ENCODE measurements around the gene YPEL3. TPM values are rescaled to one million over a fixed set of nuclear protein-coding genes. Genes with fewer than 3 reads are reported as not detected.

Gene YPEL3
- total RNA-seq, 2 donors from 2014 or later = 42.0 to 57.2 TPM

DNA sequence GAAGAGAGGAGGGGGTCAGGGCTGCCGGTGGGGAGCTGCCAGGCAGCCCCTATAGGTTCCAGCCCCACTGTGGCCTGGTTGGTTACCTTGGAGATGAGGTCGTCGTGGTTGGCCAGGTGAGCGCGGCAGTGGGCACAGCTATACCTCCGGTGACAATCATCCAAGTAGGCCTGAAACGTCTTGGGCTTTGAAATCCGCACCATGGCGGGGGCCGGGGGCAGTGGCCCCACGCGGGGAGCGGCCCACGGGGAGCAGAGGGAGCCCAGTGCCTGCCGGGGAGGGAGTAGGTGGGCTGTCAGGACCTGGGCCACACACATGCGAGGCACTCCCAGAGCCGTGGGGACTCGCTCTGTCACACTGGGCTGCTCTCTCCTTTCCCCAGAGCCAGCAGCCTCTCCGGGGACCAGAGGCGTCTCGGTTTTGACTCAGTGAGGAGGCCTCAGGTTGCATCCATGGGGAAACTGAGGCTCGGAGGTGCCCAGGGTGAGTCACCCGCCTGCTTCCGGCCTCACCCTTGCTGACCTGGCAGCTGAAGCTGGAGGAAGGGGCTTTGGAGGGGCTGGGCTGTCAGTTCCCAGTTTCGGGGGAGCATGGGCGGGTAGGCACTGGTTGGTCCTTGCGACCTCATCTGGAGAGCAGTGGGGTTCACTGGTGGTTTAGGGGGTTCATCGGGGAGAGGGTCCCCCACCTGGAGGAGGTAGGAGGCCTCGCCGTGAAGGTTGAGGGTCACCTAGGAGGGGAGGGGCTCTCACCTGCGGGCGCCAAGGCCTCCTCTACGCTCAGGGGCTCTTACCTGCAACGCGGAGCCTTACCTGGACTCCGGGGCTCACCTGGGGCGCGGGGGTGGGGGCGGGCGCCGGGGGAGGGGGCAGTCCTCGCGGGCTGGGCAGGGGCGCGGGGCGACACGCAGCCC, 591 bp downstream of the YPEL3 start:
- WGBS, 2 experiments (ENCODE audit: insufficient coverage in 1 of 2, insufficient read length in 1 of 2) = 55 to 82% methylated on average over 24 to 47 of the region's 47 CpGs
- DNase-seq = peak; percentile 72
- Mint-ChIP-seq H3K4me1 (peaks cover 19% of the 10 kb centered on the region), H3K9me3 (peaks cover 29% of the 10 kb centered on the region), H3K4me3 (peak overlapping the region; percentile 68), H3K36me3 (ENCODE audit: low read depth) (peaks cover 26% of the 10 kb centered on the region), H3K27ac (peak overlapping the region; percentile 92), H3K27me3 (ENCODE audit: insufficient read depth) (peaks cover under 1% of the 10 kb centered on the region)
- H3K36me3 ChIP-seq (ENCODE audit: control insufficient read depth, insufficient read depth, low read length) = no peaks in the 10 kb centered on the region
- no peak overlapping the region for H3K27ac ChIP-seq (ENCODE audit: low read depth, low read length)
- TF ChIP-seq, protein P1, sequence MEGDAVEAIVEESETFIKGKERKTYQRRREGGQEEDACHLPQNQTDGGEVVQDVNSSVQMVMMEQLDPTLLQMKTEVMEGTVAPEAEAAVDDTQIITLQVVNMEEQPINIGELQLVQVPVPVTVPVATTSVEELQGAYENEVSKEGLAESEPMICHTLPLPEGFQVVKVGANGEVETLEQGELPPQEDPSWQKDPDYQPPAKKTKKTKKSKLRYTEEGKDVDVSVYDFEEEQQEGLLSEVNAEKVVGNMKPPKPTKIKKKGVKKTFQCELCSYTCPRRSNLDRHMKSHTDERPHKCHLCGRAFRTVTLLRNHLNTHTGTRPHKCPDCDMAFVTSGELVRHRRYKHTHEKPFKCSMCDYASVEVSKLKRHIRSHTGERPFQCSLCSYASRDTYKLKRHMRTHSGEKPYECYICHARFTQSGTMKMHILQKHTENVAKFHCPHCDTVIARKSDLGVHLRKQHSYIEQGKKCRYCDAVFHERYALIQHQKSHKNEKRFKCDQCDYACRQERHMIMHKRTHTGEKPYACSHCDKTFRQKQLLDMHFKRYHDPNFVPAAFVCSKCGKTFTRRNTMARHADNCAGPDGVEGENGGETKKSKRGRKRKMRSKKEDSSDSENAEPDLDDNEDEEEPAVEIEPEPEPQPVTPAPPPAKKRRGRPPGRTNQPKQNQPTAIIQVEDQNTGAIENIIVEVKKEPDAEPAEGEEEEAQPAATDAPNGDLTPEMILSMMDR (conservative IDR thresholded peaks at IDR 0.05) = no peak
- no peaks in the 10 kb centered on the region for H3K4me1 ChIP-seq (ENCODE audit: control insufficient read depth, insufficient read depth, low read length)
- peaks cover 25% of the 10 kb centered on the region for H3K9me3 ChIP-seq (ENCODE audit: control insufficient read depth, low read length)
- H3K27me3 ChIP-seq (ENCODE audit: control insufficient read depth, insufficient read depth, low read length, poor library complexity, severe bottlenecking) = no peaks in the 10 kb centered on the region
- no peak overlapping the region for H3K4me3 ChIP-seq (ENCODE audit: low read length)
- no peak overlapping the region for H3K9ac ChIP-seq (ENCODE audit: extremely low read depth, low read length, poor library complexity, severe bottlenecking)

DNA sequence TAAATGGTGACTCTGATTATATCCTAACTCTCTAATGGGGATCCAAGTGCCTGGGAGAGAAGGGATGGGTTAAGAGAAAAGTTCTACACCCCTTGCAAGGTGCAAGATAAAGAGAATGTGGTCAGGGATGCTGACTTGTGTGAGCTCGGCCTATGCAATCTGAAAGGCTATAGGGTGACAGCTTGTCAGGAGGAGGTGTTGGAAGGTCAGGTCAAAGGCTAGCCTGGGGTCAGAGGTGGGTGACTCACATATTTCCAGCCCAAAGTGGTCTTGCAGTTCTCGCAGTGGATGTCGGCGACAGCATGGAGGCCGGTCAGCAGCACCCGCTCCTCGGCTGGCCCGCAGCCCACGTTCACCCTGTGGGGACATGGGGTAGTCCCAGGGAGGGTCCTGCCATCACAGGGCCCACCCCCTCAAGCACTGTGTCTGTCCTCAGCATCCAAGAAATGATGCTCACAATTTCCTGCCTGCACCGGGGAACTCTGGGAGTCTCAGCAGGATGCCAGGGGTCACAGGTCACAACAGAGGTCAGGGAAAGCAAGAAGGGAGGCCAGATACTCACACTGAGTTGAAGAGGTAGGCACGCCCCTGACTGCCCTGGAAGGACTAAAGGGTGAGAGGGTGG, 1.4 kb downstream of the YPEL3 start:
- Histone ChIP-seq H3K27ac (ENCODE audit: low read depth, low read length) (no peak overlapping the region), H3K27me3 (ENCODE audit: control insufficient read depth, insufficient read depth, low read length, poor library complexity, severe bottlenecking) (no peaks in the 10 kb centered on the region), H3K4me1 (ENCODE audit: control insufficient read depth, insufficient read depth, low read length) (no peaks in the 10 kb centered on the region), H3K9me3 (ENCODE audit: control insufficient read depth, low read length) (peaks cover 25% of the 10 kb centered on the region), H3K9ac (ENCODE audit: extremely low read depth, low read length, poor library complexity, severe bottlenecking) (no peak overlapping the region), H3K36me3 (ENCODE audit: control insufficient read depth, insufficient read depth, low read length) (no peaks in the 10 kb centered on the region), H3K4me3 (ENCODE audit: low read length) (no peak overlapping the region)
- H3K27me3 Mint-ChIP-seq (ENCODE audit: insufficient read depth) = no peaks in the 10 kb centered on the region
- peaks cover 19% of the 10 kb centered on the region for H3K4me1 Mint-ChIP-seq
- H3K36me3 Mint-ChIP-seq (ENCODE audit: low read depth) = peaks cover 26% of the 10 kb centered on the region
- TF ChIP-seq, protein P1 (conservative IDR thresholded peaks at IDR 0.05) = no peak
- DNase-seq = no peak
- peaks cover 29% of the 10 kb centered on the region for H3K9me3 Mint-ChIP-seq
- 89 to 91% methylated on average over 8 to 11 of the region's 11 CpGs for WGBS, 2 experiments (ENCODE audit: insufficient coverage in 1 of 2, insufficient read length in 1 of 2)
- peak overlapping the region; percentile 68 for H3K4me3 Mint-ChIP-seq
- peak overlapping the region; percentile 72 for H3K27ac Mint-ChIP-seq

DNA sequence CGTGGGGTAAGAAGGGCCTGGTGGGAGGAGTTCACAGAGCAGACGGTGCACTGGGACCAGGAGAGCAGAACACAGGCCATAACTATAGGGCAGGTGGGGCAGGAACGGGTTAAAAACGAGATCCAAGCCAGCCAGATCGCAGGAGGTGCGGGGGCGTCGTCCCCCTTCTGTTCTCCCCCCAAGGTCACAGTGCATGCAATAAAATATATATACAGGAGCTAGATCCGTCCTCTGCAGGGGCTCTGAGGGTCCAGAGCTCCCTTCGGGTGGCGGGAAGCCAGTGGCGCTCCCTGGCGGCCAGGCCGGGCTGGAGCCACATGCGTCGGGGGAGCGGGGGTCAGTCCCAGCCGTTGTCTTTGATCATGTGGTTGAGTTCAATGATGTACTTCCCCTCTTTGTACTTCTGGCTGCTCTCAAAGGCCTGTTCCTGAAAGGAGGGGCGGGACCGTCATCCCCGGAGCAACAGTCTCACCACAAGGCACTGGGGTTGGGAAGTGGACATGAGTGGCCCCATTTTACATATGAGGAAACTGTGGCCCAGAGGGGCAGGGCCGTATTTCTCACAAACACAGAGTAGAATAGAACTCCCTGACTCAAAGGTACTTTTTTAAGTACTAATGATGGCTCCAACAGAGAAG, 3.5 kb downstream of the YPEL3 start:
- TF ChIP-seq, protein P1 (conservative IDR thresholded peaks at IDR 0.05) = peak; percentile 89
- H3K36me3 Mint-ChIP-seq (ENCODE audit: low read depth) = peaks cover 17% of the 10 kb centered on the region
- Histone ChIP-seq H3K36me3 (ENCODE audit: control insufficient read depth, insufficient read depth, low read length) (no peaks in the 10 kb centered on the region), H3K9ac (ENCODE audit: extremely low read depth, low read length, poor library complexity, severe bottlenecking) (peak overlapping the region; percentile 14), H3K27me3 (ENCODE audit: control insufficient read depth, insufficient read depth, low read length, poor library complexity, severe bottlenecking) (no peaks in the 10 kb centered on the region), H3K27ac (ENCODE audit: low read depth, low read length) (peak overlapping the region; percentile 50), H3K4me1 (ENCODE audit: control insufficient read depth, insufficient read depth, low read length) (no peaks in the 10 kb centered on the region), H3K4me3 (ENCODE audit: low read length) (peak overlapping the region; percentile 83), H3K9me3 (ENCODE audit: control insufficient read depth, low read length) (peaks cover 12% of the 10 kb centered on the region)
- H3K9me3 Mint-ChIP-seq = peaks cover 13% of the 10 kb centered on the region
- H3K4me3 Mint-ChIP-seq = peak overlapping the region; percentile 71
- peaks cover 19% of the 10 kb centered on the region for H3K4me1 Mint-ChIP-seq
- peak overlapping the region; percentile 73 for H3K27ac Mint-ChIP-seq
- no peaks in the 10 kb centered on the region for H3K27me3 Mint-ChIP-seq (ENCODE audit: insufficient read depth)
- peak; percentile 95 for DNase-seq
- 26 to 32% methylated on average over 11 to 22 of the region's 22 CpGs for WGBS, 2 experiments (ENCODE audit: insufficient coverage in 1 of 2, insufficient read length in 1 of 2)
